ENCODE results near the gene CDC7. TPM values are rescaled to one million over a fixed set of nuclear protein-coding genes. Genes with fewer than 3 reads are reported as not detected.

The CDC7 gene
- total RNA-seq, 2 donors from 2014 or later, result 0.52 to 0.90 TPM

GRCh38 chr1:91503975-91504530 lies 3.4 kb downstream of the CDC7 start:
- H3K36me3 ChIP-seq, result no peaks in the 10 kb centered on the region
- DNase-seq (ENCODE audit: low spot score), result no peak

DNA sequence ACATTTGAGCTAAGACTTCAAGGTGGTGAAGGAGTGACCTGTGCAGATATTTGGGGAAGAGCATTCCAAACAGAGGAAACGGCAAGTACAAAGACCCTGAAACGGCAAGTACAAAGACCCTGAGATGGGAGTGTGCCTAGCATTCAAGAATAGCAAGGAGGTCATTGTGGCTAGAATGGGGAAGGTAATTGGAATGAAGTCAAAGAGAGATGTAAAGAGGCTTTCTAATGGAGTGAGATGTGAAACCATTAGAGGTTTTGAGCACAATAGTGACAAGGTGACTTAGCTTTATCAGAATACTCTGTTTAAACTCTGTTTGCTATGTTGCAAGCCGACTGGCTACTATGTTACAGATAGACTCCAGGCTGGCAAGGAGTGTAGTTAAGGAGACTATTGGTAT lies 4.4 kb downstream of the CDC7 start:
- Histone ChIP-seq H3K9me3 (no peaks in the 10 kb centered on the region), H3K27me3 (no peaks in the 10 kb centered on the region), H3K4me1 (peaks cover 0 to 9% of the 10 kb centered on the region in 2 donors), H3K36me3 (no peaks in the 10 kb centered on the region), H3K4me3 (no peak overlapping the region), H3K27ac (no peak overlapping the region)
- TF ChIP-seq, protein P1, sequence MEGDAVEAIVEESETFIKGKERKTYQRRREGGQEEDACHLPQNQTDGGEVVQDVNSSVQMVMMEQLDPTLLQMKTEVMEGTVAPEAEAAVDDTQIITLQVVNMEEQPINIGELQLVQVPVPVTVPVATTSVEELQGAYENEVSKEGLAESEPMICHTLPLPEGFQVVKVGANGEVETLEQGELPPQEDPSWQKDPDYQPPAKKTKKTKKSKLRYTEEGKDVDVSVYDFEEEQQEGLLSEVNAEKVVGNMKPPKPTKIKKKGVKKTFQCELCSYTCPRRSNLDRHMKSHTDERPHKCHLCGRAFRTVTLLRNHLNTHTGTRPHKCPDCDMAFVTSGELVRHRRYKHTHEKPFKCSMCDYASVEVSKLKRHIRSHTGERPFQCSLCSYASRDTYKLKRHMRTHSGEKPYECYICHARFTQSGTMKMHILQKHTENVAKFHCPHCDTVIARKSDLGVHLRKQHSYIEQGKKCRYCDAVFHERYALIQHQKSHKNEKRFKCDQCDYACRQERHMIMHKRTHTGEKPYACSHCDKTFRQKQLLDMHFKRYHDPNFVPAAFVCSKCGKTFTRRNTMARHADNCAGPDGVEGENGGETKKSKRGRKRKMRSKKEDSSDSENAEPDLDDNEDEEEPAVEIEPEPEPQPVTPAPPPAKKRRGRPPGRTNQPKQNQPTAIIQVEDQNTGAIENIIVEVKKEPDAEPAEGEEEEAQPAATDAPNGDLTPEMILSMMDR (IDR thresholded peaks at IDR 0.05), result no peak
- no peak for DNase-seq (ENCODE audit: low spot score)

More at GRCh38 chr1:91503975-91504530, 3.4 kb downstream of the CDC7 start:
- Histone ChIP-seq H3K4me1 (peaks cover 0 to 11% of the 10 kb centered on the region in 2 donors), H3K4me3 (no peak overlapping the region), H3K9me3 (no peaks in the 10 kb centered on the region), H3K27ac (no peak overlapping the region), H3K27me3 (no peaks in the 10 kb centered on the region)
- TF ChIP-seq, protein P1 (IDR thresholded peaks at IDR 0.05), result no peak

DNA sequence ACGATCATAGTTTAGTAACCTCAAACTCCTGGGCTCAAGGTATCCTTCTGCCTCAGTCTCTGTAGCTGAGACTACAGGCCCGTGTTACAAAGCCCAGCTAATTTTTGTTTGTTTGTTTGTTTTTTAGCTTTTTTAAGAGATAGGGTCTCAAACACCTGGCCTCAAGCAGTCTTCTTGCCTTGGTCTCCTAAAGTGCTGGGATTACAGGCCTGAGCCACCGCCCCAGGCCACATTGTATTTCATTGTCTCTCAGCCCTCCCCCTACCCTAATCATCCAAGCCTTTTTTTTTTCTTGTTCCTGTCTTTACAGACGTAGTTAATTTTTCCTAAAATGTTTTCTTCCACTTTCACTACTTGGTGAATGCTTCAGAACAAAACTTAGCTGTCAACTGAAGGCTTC lies 5.4 kb downstream of the CDC7 start:
- no peak for DNase-seq (ENCODE audit: low spot score)
- H3K4me3 ChIP-seq, result no peak overlapping the region
- TF ChIP-seq, protein P1 (IDR thresholded peaks at IDR 0.05), result no peak
- no peaks in the 10 kb centered on the region for H3K27me3 ChIP-seq
- H3K36me3 ChIP-seq, result no peaks in the 10 kb centered on the region
- H3K27ac ChIP-seq, result no peak overlapping the region
- H3K9me3 ChIP-seq, result no peaks in the 10 kb centered on the region
- H3K4me1 ChIP-seq, result peaks cover 0 to 5% of the 10 kb centered on the region in 2 donors

GRCh38 chr1:91507328-91507727 lies 6.7 kb downstream of the CDC7 start:
- DNase-seq (ENCODE audit: low spot score), result no peak
- no peaks in the 10 kb centered on the region for H3K4me1 ChIP-seq
- TF ChIP-seq, protein P1 (IDR thresholded peaks at IDR 0.05), result peak in 1 of 2 donors; percentile 28
- no peaks in the 10 kb centered on the region for H3K9me3 ChIP-seq
- no peaks in the 10 kb centered on the region for H3K36me3 ChIP-seq
- no peak overlapping the region for H3K27ac ChIP-seq
- no peaks in the 10 kb centered on the region for H3K27me3 ChIP-seq
- H3K4me3 ChIP-seq, result no peak overlapping the region

DNA sequence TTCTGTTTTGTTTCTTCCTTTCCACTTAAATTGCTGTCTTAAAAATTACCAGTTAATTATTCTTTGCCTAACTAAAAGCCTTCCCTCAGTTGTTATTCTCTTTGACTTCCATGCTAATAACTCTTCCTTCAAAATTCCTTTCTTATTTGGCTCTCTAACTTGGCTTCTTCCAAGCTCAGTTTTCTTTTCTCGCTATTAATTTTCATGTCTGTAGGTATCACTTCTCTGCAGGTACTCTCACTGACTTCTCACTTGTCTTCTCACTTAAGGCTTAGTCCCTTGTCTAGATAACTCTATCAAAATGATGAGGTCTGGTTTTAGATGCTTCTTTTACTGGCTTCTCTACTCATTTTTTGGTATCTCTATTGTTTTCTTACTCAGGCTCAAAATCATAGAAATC lies 10.1 kb downstream of the CDC7 start:
- H3K9me3 ChIP-seq, result no peaks in the 10 kb centered on the region
- H3K4me3 ChIP-seq, result no peak overlapping the region
- H3K36me3 ChIP-seq, result no peaks in the 10 kb centered on the region
- no peaks in the 10 kb centered on the region for H3K27me3 ChIP-seq
- H3K4me1 ChIP-seq, result no peaks in the 10 kb centered on the region
- no peak overlapping the region for H3K27ac ChIP-seq
- DNase-seq (ENCODE audit: low spot score), result no peak
- TF ChIP-seq, protein P1 (IDR thresholded peaks at IDR 0.05), result no peak

- no peaks in the 10 kb centered on the region for H3K4me1 ChIP-seq
- H3K27me3 ChIP-seq, result no peaks in the 10 kb centered on the region
- H3K27ac ChIP-seq, result no peak overlapping the region
- H3K4me3 ChIP-seq, result no peak overlapping the region
- no peaks in the 10 kb centered on the region for H3K36me3 ChIP-seq
- DNase-seq (ENCODE audit: low spot score), result no peak
- TF ChIP-seq, protein P1 (IDR thresholded peaks at IDR 0.05), result peak; percentile 42 to 73
- no peaks in the 10 kb centered on the region for H3K9me3 ChIP-seq
Measured at GRCh38 chr1:91511386-91511785, 10.7 kb downstream of the CDC7 start.
